Measurements from ENCODE around the gene AP3D1.

- TF ChIP-seq, protein P1, sequence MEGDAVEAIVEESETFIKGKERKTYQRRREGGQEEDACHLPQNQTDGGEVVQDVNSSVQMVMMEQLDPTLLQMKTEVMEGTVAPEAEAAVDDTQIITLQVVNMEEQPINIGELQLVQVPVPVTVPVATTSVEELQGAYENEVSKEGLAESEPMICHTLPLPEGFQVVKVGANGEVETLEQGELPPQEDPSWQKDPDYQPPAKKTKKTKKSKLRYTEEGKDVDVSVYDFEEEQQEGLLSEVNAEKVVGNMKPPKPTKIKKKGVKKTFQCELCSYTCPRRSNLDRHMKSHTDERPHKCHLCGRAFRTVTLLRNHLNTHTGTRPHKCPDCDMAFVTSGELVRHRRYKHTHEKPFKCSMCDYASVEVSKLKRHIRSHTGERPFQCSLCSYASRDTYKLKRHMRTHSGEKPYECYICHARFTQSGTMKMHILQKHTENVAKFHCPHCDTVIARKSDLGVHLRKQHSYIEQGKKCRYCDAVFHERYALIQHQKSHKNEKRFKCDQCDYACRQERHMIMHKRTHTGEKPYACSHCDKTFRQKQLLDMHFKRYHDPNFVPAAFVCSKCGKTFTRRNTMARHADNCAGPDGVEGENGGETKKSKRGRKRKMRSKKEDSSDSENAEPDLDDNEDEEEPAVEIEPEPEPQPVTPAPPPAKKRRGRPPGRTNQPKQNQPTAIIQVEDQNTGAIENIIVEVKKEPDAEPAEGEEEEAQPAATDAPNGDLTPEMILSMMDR (IDR thresholded peaks at IDR 0.05 in 4 of 5, conservative IDR thresholded peaks at IDR 0.05 in 1 of 5) = no peak
- no peak for TF ChIP-seq POLR2A (IDR thresholded peaks at IDR 0.05)
Observed at GRCh38 chr19:2058570-2059421, 92.6 kb downstream of the AP3D1 start.
